HG02884 (cell line): ENCODE data around the gene MMAB.
"Not testable (repeated sequence)": the region's sequence is repeated elsewhere in the genome, so short reads cannot be mapped to it uniquely, and the experiment has no call there.

Experiments
- ATAC-seq: cut with Tn5 transposase; IDR thresholded peaks from one replicate; pipeline ENCODE4 v1.9.1; 2021; ENCODE audit warnings: mild to moderate bottlenecking, moderate library complexity; ENCODE audit not compliant: unreplicated experiment

The MMAB gene

GRCh38 chr12:109604132-109604585 is 30.9 kb upstream of the MMAB start:
- no peak for ATAC-seq

- ATAC-seq: not testable (repeated sequence)
These were observed 28.8 kb upstream of the MMAB start for GRCh38 chr12:109602132-109602531.

- ATAC-seq: no peak
These were observed 28.3 kb upstream of the MMAB start for GRCh38 chr12:109601557-109601956.

GRCh38 chr12:109600995-109601394 is 27.7 kb upstream of the MMAB start:
- ATAC-seq: no peak

- ATAC-seq: no peak
These were observed 27.2 kb upstream of the MMAB start for GRCh38 chr12:109600481-109600880.

GRCh38 chr12:109599087-109599486 is 25.8 kb upstream of the MMAB start:
- ATAC-seq: no peak

GRCh38 chr12:109598428-109598854 is 25.1 kb upstream of the MMAB start:
- ATAC-seq: no peak

GRCh38 chr12:109597795-109598427 is 24.6 kb upstream of the MMAB start:
- no peak for ATAC-seq

- no peak for ATAC-seq
These were observed 24.1 kb upstream of the MMAB start for GRCh38 chr12:109597414-109597794.

- ATAC-seq: no peak
These were observed 23.3 kb upstream of the MMAB start for GRCh38 chr12:109596418-109597244.

- no peak for ATAC-seq
These were observed 22.1 kb upstream of the MMAB start for GRCh38 chr12:109595321-109595902.

- no peak for ATAC-seq
These were observed 21.4 kb upstream of the MMAB start for GRCh38 chr12:109594556-109595317.

GRCh38 chr12:109592905-109593272 is 19.6 kb upstream of the MMAB start:
- no peak for ATAC-seq

- ATAC-seq: no peak
These were observed 19.0 kb upstream of the MMAB start for GRCh38 chr12:109592195-109592904.

GRCh38 chr12:109591041-109591440 is 17.7 kb upstream of the MMAB start:
- no peak for ATAC-seq

GRCh38 chr12:109590566-109590965 is 17.3 kb upstream of the MMAB start:
- no peak for ATAC-seq

GRCh38 chr12:109589691-109590245 is 16.5 kb upstream of the MMAB start:
- ATAC-seq: no peak

GRCh38 chr12:109589240-109589590 is 15.9 kb upstream of the MMAB start:
- ATAC-seq: no peak

GRCh38 chr12:109588461-109589239 is 15.3 kb upstream of the MMAB start:
- ATAC-seq: no peak

GRCh38 chr12:109587921-109588320 is 14.6 kb upstream of the MMAB start:
- ATAC-seq: no peak
